ENCODE data around the gene FAM118A. TPM values are rescaled to one million over a fixed set of nuclear protein-coding genes. Genes with fewer than 3 reads are reported as not detected.

FAM118A gene
- total and polyA plus RNA-seq, 2 of the 8 experiments (the other 6 are each of a cell fraction or from before 2014, with no cell fraction given), result 8.5 to 18.6 TPM

GRCh38 chr22:45349916-45350315 lies 40.2 kb downstream of the FAM118A start:
- Histone ChIP-seq H3K27ac (ENCODE audit: low read depth, low read length) (no peak overlapping the region), H4K8ac (ENCODE audit: extremely low read depth, insufficient read depth, low read length) (no peak overlapping the region), H3K9me3 (ENCODE audit: insufficient read depth in 2 of 2, low read depth in 1 of 2, low read length in 1 of 2) (no peaks in the 10 kb centered on the region), H3K4ac (replicated peaks; ENCODE audit: insufficient read length, low read depth, low read length) (no peak overlapping the region), H4K91ac (replicated peaks; ENCODE audit: insufficient read length, low read length) (no peak overlapping the region), H3K56ac (replicated peaks; ENCODE audit: insufficient read length, low read depth, low read length) (no peak overlapping the region), H3K79me1 (ENCODE audit: low read depth, low read length) (no peaks in the 10 kb centered on the region), H2BK12ac (ENCODE audit: low read depth, low read length) (no peak overlapping the region), H3K4me2 (ENCODE audit: insufficient read depth in 1 of 2, low read depth in 2 of 2, low read length in 2 of 2) (no peak overlapping the region), H4K20me1 (replicated peaks in 1 of 2; ENCODE audit: control insufficient read depth in 1 of 2, insufficient read depth in 2 of 2, low read length in 2 of 2) (no peaks in the 10 kb centered on the region), H3K36me3 (ENCODE audit: control insufficient read depth in 2 of 4, insufficient read depth in 4 of 4, low read length in 3 of 4) (no peaks in the 10 kb centered on the region), H3K9ac (replicated peaks in 1 of 4; ENCODE audit: extremely low read depth in 1 of 4, low read depth in 3 of 4, low read length in 3 of 4) (no peak overlapping the region), H2AK5ac (ENCODE audit: low read depth, low read length) (no peak overlapping the region), H4K5ac (ENCODE audit: insufficient read length, low read depth, low read length) (no peak overlapping the region), H3K4me3 (ENCODE audit: extremely low read depth in 1 of 4, insufficient read depth in 2 of 4, low read depth in 3 of 4, low read length in 4 of 4) (no peak overlapping the region), H2AFZ (ENCODE audit: low read length) (no peak overlapping the region), H3K23ac (ENCODE audit: insufficient read length) (no peak overlapping the region), H2BK15ac (ENCODE audit: low read length) (no peak overlapping the region), H3K79me2 (ENCODE audit: control insufficient read depth in 1 of 2, insufficient read depth in 2 of 2, low read length in 2 of 2) (no peaks in the 10 kb centered on the region), H2BK120ac (replicated peaks; ENCODE audit: low read depth, low read length) (no peak overlapping the region), H2BK20ac (ENCODE audit: low read length) (no peak overlapping the region), H2BK5ac (ENCODE audit: low read depth, low read length) (no peak overlapping the region), H3K23me2 (ENCODE audit: low read depth, low read length) (no peaks in the 10 kb centered on the region), H3K14ac (ENCODE audit: insufficient read length) (no peak overlapping the region), H3K4me1 (replicated peaks in 1 of 4; ENCODE audit: control insufficient read depth in 3 of 4, insufficient read depth in 4 of 4, low read length in 3 of 4) (no peaks in the 10 kb centered on the region), H3K27me3 (replicated peaks in 1 of 4; ENCODE audit: control insufficient read depth in 3 of 4, extremely low read depth in 1 of 4, insufficient read depth in 3 of 4, low read length in 3 of 4) (no peaks in the 10 kb centered on the region), H3K18ac (ENCODE audit: extremely low read depth, low read length) (no peak overlapping the region)
- FAIRE-seq (no peak), DNase-seq (ENCODE audit: low read depth in 1 of 2, low spot score in 2 of 2) (no peak)
- WGBS, 2 experiments (ENCODE audit: extremely low coverage in 1 of 2, insufficient coverage in 1 of 2, insufficient read length in 1 of 2, insufficient replicate concordance in 2 of 2, low coverage in 1 of 2, low lambda C conversion rate in 2 of 2, missing lambda C conversion rate in 1 of 2), result 71% methylated on average over 3 of the region's 3 CpGs; no CpG with 5 or more reads in 1 of the 2 experiments
- ChIA-PET POLR2A (ENCODE audit: partially characterized antibody) (no interaction called here), CTCF (ENCODE audit: partially characterized antibody) (no interaction called here)
- TF ChIP-seq ATF3 (IDR thresholded peaks at IDR 0.05; ENCODE audit: insufficient read depth, low read depth, low read length), result no peak
- TF ChIP-seq JUN (IDR thresholded peaks at IDR 0.05; ENCODE audit: low read depth, low read length), result no peak
- no peak for TF ChIP-seq RAD21 (IDR thresholded peaks at IDR 0.05 in 1 of 2, conservative IDR thresholded peaks at IDR 0.05 in 1 of 2; ENCODE audit: low read depth in 2 of 2, low read length in 2 of 2)
- TF ChIP-seq CBX8 (IDR thresholded peaks at IDR 0.05; ENCODE audit: borderline replicate concordance, low read depth, low read length), result no peak
- no peak for TF ChIP-seq CHD2 (IDR thresholded peaks at IDR 0.05; ENCODE audit: low read length)
- no peak for TF ChIP-seq CEBPB (IDR thresholded peaks at IDR 0.05; ENCODE audit: low read depth, low read length)
- no peak for TF ChIP-seq CTCF (IDR thresholded peaks at IDR 0.05; ENCODE audit: control extremely low read depth in 1 of 3, insufficient read depth in 1 of 3, low read depth in 1 of 3, low read length in 3 of 3)
- TF ChIP-seq MAX (IDR thresholded peaks at IDR 0.05), result no peak
- no peak for TF ChIP-seq BRCA1 (IDR thresholded peaks at IDR 0.05; ENCODE audit: low read depth, low read length)
- TF ChIP-seq PHF8 (conservative IDR thresholded peaks at IDR 0.05; ENCODE audit: low read depth, low read length), result no peak
- TF ChIP-seq EZH2 (IDR thresholded peaks at IDR 0.05; ENCODE audit: low read depth, low read length, severe bottlenecking), result no peak
